SU-DHL-6 (cell line): Measurements from ENCODE around the gene ARL16.

ENCODE experiments used
- H2AFZ ChIP-seq: fragments of 200-600 bp; sonication (generic); 2 replicates; pipeline ENCODE4 v1.6.1; 2014; ENCODE audit warnings: low read depth, mild to moderate bottlenecking, moderate library complexity, mixed read lengths, antibody characterized with exemption, low read length; ENCODE audit not compliant: severe bottlenecking
- H3F3A ChIP-seq: fragments of 200-600 bp; shearing (Covaris generic); 2 replicates; pipeline ENCODE4 v1.6.0; 2016; ENCODE audit warnings: antibody characterized with exemption, mild to moderate bottlenecking; ENCODE audit not compliant: insufficient read depth
- H3K27ac ChIP-seq: fragments of 200-600 bp; sonication (generic); 2 replicates; pipeline ENCODE4 v1.5.1; 2016; ENCODE audit warnings: low read depth, mild to moderate bottlenecking, low read length, moderate library complexity, mixed read lengths
- H3K27me3 ChIP-seq: fragments of 200-600 bp; sonication (generic), shearing (Covaris generic); 2 replicates; pipeline ENCODE4 v1.6.0; 2014; ENCODE audit warnings: mild to moderate bottlenecking, low read length
- H3K36me3 ChIP-seq: fragments of 200-600 bp; sonication (generic); 2 replicates; pipeline ENCODE4 v1.6.1; 2014; ENCODE audit warnings: mild to moderate bottlenecking, low read length, mixed read lengths
- H3K4me2 ChIP-seq: fragments of 300-600, 200-600 bp; shearing (Covaris generic), sonication (generic); 2 replicates; pipeline ENCODE4 v1.6.0; 2014; ENCODE audit warnings: low read length, low read depth, mild to moderate bottlenecking; ENCODE audit not compliant: poor library complexity, severe bottlenecking
- H3K4me3 ChIP-seq: fragments of 200-600 bp; sonication (generic); 2 replicates; pipeline ENCODE4 v1.5.1; 2014; ENCODE audit warnings: antibody characterized with exemption, low read length, mild to moderate bottlenecking, mixed read lengths; ENCODE audit not compliant: insufficient read depth, poor library complexity, severe bottlenecking
- H3K79me2 ChIP-seq: fragments of 200-600 bp; sonication (generic); 2 replicates; pipeline ENCODE4 v1.6.1; 2014; ENCODE audit warnings: mild to moderate bottlenecking, low read length, moderate library complexity; ENCODE audit not compliant: insufficient read depth
- H3K9ac ChIP-seq: fragments of 200-600 bp; sonication (generic); 2 replicates; pipeline ENCODE4 v1.7.0; 2014; ENCODE audit warnings: mild to moderate bottlenecking, low read length
- H3K9me2 ChIP-seq: fragments of 200-600 bp; sonication (generic); replicated peaks from 2 replicates; pipeline ENCODE4 v1.6.1; 2014; ENCODE audit warnings: low read length; ENCODE audit not compliant: insufficient read depth
- H3K9me3 ChIP-seq: fragments of 200-600 bp; sonication (generic); 2 replicates; pipeline ENCODE4 v1.6.1; 2014; ENCODE audit warnings: low read length, mixed read lengths; ENCODE audit not compliant: insufficient read depth
- H4K20me1 ChIP-seq: fragments of 200-600 bp; sonication (generic); 2 replicates; pipeline ENCODE4 v1.6.1; 2014; ENCODE audit warnings: low read depth, mild to moderate bottlenecking, antibody characterized with exemption, low read length, moderate library complexity, mixed read lengths
- CTCF ChIP-seq: fragments of 200-600 bp; sonication (generic); IDR thresholded peaks from one replicate; pipeline ENCODE4 v1.5.1; 2017; ENCODE audit warnings: antibody characterized with exemption, mild to moderate bottlenecking, low read length, moderate library complexity; ENCODE audit not compliant: insufficient read depth, poor library complexity, severe bottlenecking
- EZH2phosphoT487 ChIP-seq: fragments of 200-600 bp; sonication (generic), shearing (Covaris generic); conservative IDR thresholded peaks from 2 replicates; pipeline ENCODE4 v1.6.1; 2018; ENCODE audit warnings: mild to moderate bottlenecking, antibody characterized with exemption, low read length, moderate library complexity, mixed read lengths

Gene ARL16

GRCh38 chr17:81706757-81707624 is 23.4 kb upstream of the ARL16 start:
- H3K9ac ChIP-seq = no peak overlapping the region
- peaks cover 37% of the 10 kb centered on the region for H3K79me2 ChIP-seq
- H3K27me3 ChIP-seq = no peaks in the 10 kb centered on the region
- H3K9me3 ChIP-seq = no peaks in the 10 kb centered on the region
- TF ChIP-seq CTCF (no peak), EZH2phosphoT487 (no peak)
- no peaks in the 10 kb centered on the region for H3K9me2 ChIP-seq
- H4K20me1 ChIP-seq = no peaks in the 10 kb centered on the region
- no peak overlapping the region for H2AFZ ChIP-seq
- no peak overlapping the region for H3K27ac ChIP-seq
- peaks cover 28% of the 10 kb centered on the region for H3F3A ChIP-seq
- H3K36me3 ChIP-seq = no peaks in the 10 kb centered on the region
- H3K4me3 ChIP-seq = no peak overlapping the region
- H3K4me2 ChIP-seq = no peak overlapping the region

GRCh38 chr17:81706232-81706611 is 22.6 kb upstream of the ARL16 start:
- H3K4me2 ChIP-seq = no peak overlapping the region
- H3K4me3 ChIP-seq = no peak overlapping the region
- H3K27me3 ChIP-seq = no peaks in the 10 kb centered on the region
- H3K36me3 ChIP-seq = no peaks in the 10 kb centered on the region
- H3K27ac ChIP-seq = no peak overlapping the region
- H4K20me1 ChIP-seq = no peaks in the 10 kb centered on the region
- peaks cover 45% of the 10 kb centered on the region for H3K79me2 ChIP-seq
- H2AFZ ChIP-seq = no peak overlapping the region
- peaks cover 29% of the 10 kb centered on the region for H3F3A ChIP-seq
- H3K9ac ChIP-seq = no peak overlapping the region
- no peaks in the 10 kb centered on the region for H3K9me3 ChIP-seq
- TF ChIP-seq CTCF = no peak
- TF ChIP-seq EZH2phosphoT487 = no peak
- H3K9me2 ChIP-seq = no peaks in the 10 kb centered on the region

- Histone ChIP-seq H2AFZ (no peak overlapping the region), H3K4me3 (no peak overlapping the region), H3K27ac (no peak overlapping the region), H3K27me3 (no peaks in the 10 kb centered on the region), H3K79me2 (peaks cover 50% of the 10 kb centered on the region), H3K9me3 (no peaks in the 10 kb centered on the region), H3K4me2 (no peak overlapping the region), H3K9me2 (no peaks in the 10 kb centered on the region), H3F3A (peaks cover 24% of the 10 kb centered on the region), H3K36me3 (no peaks in the 10 kb centered on the region), H3K9ac (no peak overlapping the region), H4K20me1 (no peaks in the 10 kb centered on the region)
- TF ChIP-seq CTCF (no peak), EZH2phosphoT487 (no peak)
Measured at GRCh38 chr17:81705518-81706231, 22.1 kb upstream of the ARL16 start.
